ENCODE measurements around the gene NOC2L. TPM values are rescaled to one million over a fixed set of nuclear protein-coding genes. Genes with fewer than 3 reads are reported as not detected.

Gene NOC2L
- total RNA-seq, 1 experiment from 2014 or later = 214 TPM

DNA sequence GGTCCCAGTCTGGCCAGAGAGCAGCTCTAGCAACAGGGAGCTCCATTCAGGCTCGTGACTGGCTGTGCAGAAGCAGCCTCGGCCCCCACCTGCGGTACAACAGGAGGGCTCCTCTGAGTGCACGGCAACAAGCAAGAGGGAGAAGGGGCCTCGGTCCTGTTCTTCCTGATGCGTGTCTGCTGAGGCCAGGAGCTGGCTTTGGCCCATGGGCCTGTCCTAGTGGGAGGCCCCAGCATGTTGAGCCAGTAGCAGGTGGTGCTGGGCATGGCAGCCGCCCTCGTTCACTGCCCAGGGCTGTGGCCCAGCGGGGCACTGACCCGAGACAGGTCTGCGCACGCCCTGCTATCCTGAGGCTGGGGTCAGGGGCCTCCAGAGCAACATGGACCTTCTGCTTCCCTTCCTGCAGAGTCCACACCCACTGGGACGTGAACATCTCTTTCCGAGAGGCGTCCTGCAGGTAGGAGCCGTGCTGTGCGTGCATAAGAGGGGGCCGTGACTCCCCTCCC lies 28.4 kb downstream of the NOC2L start:
- H3K27me3 ChIP-seq (replicated peaks; ENCODE audit: insufficient read depth, low read depth, low read length, poor library complexity) = no peaks in the 10 kb centered on the region
- CTCF ChIA-PET = no interaction called here
- no peak for TF ChIP-seq EZH2 (IDR thresholded peaks at IDR 0.05; ENCODE audit: borderline replicate concordance, low read depth, low read length, poor library complexity, severe bottlenecking)
- TF ChIP-seq, protein P1, sequence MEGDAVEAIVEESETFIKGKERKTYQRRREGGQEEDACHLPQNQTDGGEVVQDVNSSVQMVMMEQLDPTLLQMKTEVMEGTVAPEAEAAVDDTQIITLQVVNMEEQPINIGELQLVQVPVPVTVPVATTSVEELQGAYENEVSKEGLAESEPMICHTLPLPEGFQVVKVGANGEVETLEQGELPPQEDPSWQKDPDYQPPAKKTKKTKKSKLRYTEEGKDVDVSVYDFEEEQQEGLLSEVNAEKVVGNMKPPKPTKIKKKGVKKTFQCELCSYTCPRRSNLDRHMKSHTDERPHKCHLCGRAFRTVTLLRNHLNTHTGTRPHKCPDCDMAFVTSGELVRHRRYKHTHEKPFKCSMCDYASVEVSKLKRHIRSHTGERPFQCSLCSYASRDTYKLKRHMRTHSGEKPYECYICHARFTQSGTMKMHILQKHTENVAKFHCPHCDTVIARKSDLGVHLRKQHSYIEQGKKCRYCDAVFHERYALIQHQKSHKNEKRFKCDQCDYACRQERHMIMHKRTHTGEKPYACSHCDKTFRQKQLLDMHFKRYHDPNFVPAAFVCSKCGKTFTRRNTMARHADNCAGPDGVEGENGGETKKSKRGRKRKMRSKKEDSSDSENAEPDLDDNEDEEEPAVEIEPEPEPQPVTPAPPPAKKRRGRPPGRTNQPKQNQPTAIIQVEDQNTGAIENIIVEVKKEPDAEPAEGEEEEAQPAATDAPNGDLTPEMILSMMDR (conservative IDR thresholded peaks at IDR 0.05; ENCODE audit: low read depth, low read length) = no peak

DNA sequence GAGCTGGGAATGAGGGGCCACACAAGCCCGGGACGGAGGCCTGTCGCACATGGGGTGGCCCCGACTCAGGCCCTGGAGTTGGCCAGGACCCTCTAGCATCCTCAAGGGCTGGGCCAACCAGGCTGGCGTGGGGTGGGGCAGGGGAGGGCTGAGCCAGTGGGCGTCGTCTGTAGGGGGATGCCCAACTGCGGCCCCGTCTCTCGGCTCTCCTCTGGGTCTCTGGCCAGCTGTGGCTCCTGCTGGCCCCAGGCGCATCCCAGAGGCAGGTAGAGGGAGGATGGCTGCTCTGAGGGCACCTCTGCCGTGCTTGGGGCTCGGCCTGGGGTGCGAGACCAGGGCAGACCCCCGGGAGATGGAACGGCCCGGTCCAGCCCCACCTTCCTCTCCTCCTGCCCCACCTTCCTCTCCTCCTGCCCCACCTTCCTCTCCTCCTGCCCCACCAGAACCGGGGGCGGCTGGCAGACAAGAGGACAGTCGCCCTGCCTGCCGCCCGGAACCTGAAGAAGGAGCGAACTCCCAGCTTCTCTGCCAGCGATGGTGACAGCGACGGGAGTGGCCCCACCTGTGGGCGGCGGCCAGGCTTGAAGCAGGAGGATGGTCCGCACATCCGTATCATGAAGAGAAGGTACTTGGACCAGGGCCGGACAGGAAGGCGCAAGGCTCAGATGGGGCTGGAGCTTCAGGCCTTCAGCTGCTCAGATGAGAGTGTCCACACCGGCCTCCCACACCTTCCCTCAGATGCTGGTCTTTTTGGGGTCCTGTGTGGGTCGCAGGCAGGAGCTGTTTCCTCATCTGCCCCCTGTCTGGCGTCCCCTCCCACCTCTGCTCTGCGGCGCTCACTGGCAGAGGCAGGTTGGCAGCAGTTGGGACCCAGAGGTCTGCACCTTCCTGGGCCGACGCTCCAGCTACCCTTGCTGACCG lies 29.1 kb downstream of the NOC2L start:
- H3K27me3 ChIP-seq (replicated peaks; ENCODE audit: insufficient read depth, low read depth, low read length, poor library complexity) = no peaks in the 10 kb centered on the region
- POLR2A ChIA-PET (ENCODE audit: low non-redundant PET) = no interaction called here
- H3K4me3 ChIP-seq (ENCODE audit: low read depth, low read length, poor library complexity, severe bottlenecking) = no peak overlapping the region
- no peak overlapping the region for H3K27ac ChIP-seq (ENCODE audit: low read depth, low read length, poor library complexity, severe bottlenecking)
- no peaks in the 10 kb centered on the region for H3K36me3 ChIP-seq (ENCODE audit: insufficient read depth, low read length, poor library complexity, severe bottlenecking)
- TF ChIP-seq, protein P1 (conservative IDR thresholded peaks at IDR 0.05; ENCODE audit: low read depth, low read length) = no peak
- TF ChIP-seq EZH2 (IDR thresholded peaks at IDR 0.05; ENCODE audit: borderline replicate concordance, low read depth, low read length, poor library complexity, severe bottlenecking) = no peak
- CTCF ChIA-PET = no interaction called here
- peaks cover 44% of the 10 kb centered on the region for H3K4me1 ChIP-seq (ENCODE audit: insufficient read depth, low read length, poor library complexity, severe bottlenecking)
- DNase-seq (ENCODE audit: low spot score) = no peak
- intact Hi-C loops (cut with micrococcal nuclease; ENCODE audit: unreplicated experiment) = no loop called here
- BruUV-seq (replicated peaks) = no TSS peak
- no peaks in the 10 kb centered on the region for H3K9me3 ChIP-seq (ENCODE audit: low read depth, low read length, poor library complexity, severe bottlenecking)

More for the DNA sequence above, 28.4 kb downstream of the NOC2L start:
- Histone ChIP-seq H3K36me3 (ENCODE audit: insufficient read depth, low read length, poor library complexity, severe bottlenecking) (no peaks in the 10 kb centered on the region), H3K27ac (ENCODE audit: low read depth, low read length, poor library complexity, severe bottlenecking) (no peak overlapping the region), H3K4me1 (ENCODE audit: insufficient read depth, low read length, poor library complexity, severe bottlenecking) (peaks cover 51% of the 10 kb centered on the region), H3K9me3 (ENCODE audit: low read depth, low read length, poor library complexity, severe bottlenecking) (no peaks in the 10 kb centered on the region), H3K4me3 (ENCODE audit: low read depth, low read length, poor library complexity, severe bottlenecking) (no peak overlapping the region)
- no peak for DNase-seq (ENCODE audit: low spot score)
- intact Hi-C loops (cut with micrococcal nuclease; ENCODE audit: unreplicated experiment) = no loop called here
- BruUV-seq (replicated peaks) = no TSS peak
- POLR2A ChIA-PET (ENCODE audit: low non-redundant PET) = no interaction called here

DNA sequence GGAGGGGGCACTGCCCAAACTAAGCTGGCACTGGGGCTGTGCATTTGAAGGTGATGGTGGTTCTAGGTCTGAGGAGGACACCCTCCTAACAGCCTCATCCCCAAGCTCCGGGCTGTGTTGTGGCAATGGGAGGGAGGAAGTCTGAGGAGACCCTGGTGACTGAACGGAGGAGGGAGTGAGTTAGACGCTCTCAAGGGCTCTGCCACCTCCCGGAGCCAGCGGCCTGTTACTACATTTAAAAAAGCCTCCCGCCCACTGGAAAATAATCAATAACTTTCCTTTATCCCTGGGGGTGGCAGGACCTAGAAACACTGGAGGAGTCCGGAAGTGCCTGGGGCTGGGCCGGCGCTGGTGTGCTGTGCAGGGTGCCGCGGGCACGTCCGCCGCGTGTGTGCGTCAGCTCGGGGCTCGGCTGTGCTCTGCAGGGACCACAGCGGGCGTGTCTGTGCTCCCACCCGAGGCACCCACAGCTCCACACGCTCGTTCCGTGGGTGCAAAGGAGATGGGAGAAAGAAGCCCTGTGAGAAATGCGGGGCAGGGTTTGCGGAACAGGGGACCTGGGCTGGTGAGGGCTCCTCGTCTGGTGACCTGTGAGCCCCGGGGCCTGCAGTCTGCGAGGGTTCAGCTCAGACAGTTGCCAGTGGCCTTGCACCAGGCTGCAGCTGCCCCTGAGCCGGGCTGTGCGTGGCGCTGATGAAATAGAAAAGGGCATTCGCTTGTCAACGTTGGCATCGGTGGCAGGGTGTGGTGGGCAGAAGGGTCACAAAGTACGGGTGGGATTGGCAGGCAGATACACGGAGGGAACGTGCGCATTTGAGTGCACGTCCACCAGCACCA lies 30.0 kb downstream of the NOC2L start:
- Histone ChIP-seq H3K4me3 (ENCODE audit: low read depth, low read length, poor library complexity, severe bottlenecking) (no peak overlapping the region), H3K27ac (ENCODE audit: low read depth, low read length, poor library complexity, severe bottlenecking) (no peak overlapping the region), H3K9me3 (ENCODE audit: low read depth, low read length, poor library complexity, severe bottlenecking) (no peaks in the 10 kb centered on the region), H3K27me3 (replicated peaks; ENCODE audit: insufficient read depth, low read depth, low read length, poor library complexity) (no peaks in the 10 kb centered on the region), H3K36me3 (ENCODE audit: insufficient read depth, low read length, poor library complexity, severe bottlenecking) (no peaks in the 10 kb centered on the region), H3K4me1 (ENCODE audit: insufficient read depth, low read length, poor library complexity, severe bottlenecking) (peaks cover 41% of the 10 kb centered on the region)
- peak; percentile 55 for DNase-seq (ENCODE audit: low spot score)
- CTCF ChIA-PET = interaction anchor here (1.2 kb wide), 1 partner anchor 11 kb away, joined by 3 read pairs; no protein-coding TSS in a partner anchor
- no TSS peak for BruUV-seq (replicated peaks)
- no peak for TF ChIP-seq EZH2 (IDR thresholded peaks at IDR 0.05; ENCODE audit: borderline replicate concordance, low read depth, low read length, poor library complexity, severe bottlenecking)
- intact Hi-C loops (cut with micrococcal nuclease; ENCODE audit: unreplicated experiment) = no loop called here
- POLR2A ChIA-PET (ENCODE audit: low non-redundant PET) = no interaction called here
